Neural progenitor cell (in vitro differentiated cells): ENCODE results near the gene FCN3. TPM values are rescaled to one million over a fixed set of nuclear protein-coding genes. Genes with fewer than 3 reads are reported as not detected.

Source experiments
- DNase-seq: peaks from one replicate; pipeline ENCODE4 v3.0.0-alpha.2; 2016; ENCODE audit warnings: low spot score
- H2AFZ ChIP-seq: fragments of 200-600 bp; sonication (generic); replicated peaks from 2 replicates; pipeline ENCODE4 v1.6.1; 2016; ENCODE audit warnings: antibody characterized with exemption
- H3F3A ChIP-seq: fragments of 200-600 bp; sonication (generic); 2 replicates; pipeline ENCODE4 v1.6.1; 2016; ENCODE audit warnings: antibody characterized with exemption, low read depth
- H3K27ac ChIP-seq: fragments of 200-600 bp; sonication (generic); 2 replicates; pipeline ENCODE4 v1.5.1; 2016; ENCODE audit warnings: mild to moderate bottlenecking
- H3K27me3 ChIP-seq: fragments of 200-600 bp; sonication (generic); 2 replicates; pipeline ENCODE4 v1.6.1; 2016; ENCODE audit warnings: mild to moderate bottlenecking, moderate library complexity
- H3K36me3 ChIP-seq: fragments of 200-600 bp; sonication (generic); 2 replicates; pipeline ENCODE4 v1.5.1; 2016
- H3K4me1 ChIP-seq: fragments of 200-600 bp; sonication (generic); 2 replicates; pipeline ENCODE4 v1.6.1; 2016; ENCODE audit warnings: mixed run types
- H3K4me2 ChIP-seq: fragments of 200-600 bp; sonication (generic); 2 replicates; pipeline ENCODE4 v1.6.1; 2016
- H3K4me3 ChIP-seq: fragments of 200-600 bp; sonication (generic); 2 replicates; pipeline ENCODE4 v1.5.1; 2016
- H3K79me2 ChIP-seq: fragments of 200-600 bp; sonication (generic); 2 replicates; pipeline ENCODE4 v1.6.1; 2016; ENCODE audit warnings: low read depth
- H3K9ac ChIP-seq: fragments of 200-600 bp; sonication (generic); 2 replicates; pipeline ENCODE4 v1.6.1; 2016
- H3K9me3 ChIP-seq: fragments of 200-600 bp; sonication (generic); 2 replicates; pipeline ENCODE4 v1.5.1; 2016; ENCODE audit warnings: low read depth
- H4K20me1 ChIP-seq: fragments of 200-600 bp; sonication (generic); 2 replicates; pipeline ENCODE4 v1.6.1; 2016; ENCODE audit warnings: low read depth
- H3K27ac Mint-ChIP-seq: 3 replicates; pipeline ENCODE4 v1.8.0; 2021; ENCODE audit warnings: mixed read lengths
- H3K27me3 Mint-ChIP-seq: 2 replicates; pipeline ENCODE4 v1.8.0; 2022; ENCODE audit warnings: low read depth, mild to moderate bottlenecking, inconsistent platforms, moderate library complexity, mixed read lengths; ENCODE audit not compliant: insufficient read depth
- H3K36me3 Mint-ChIP-seq: 3 replicates; pipeline ENCODE4 v1.8.0; 2021; ENCODE audit warnings: mixed read lengths
- H3K4me1 Mint-ChIP-seq: 3 replicates; pipeline ENCODE4 v1.8.0; 2021; ENCODE audit warnings: mixed read lengths
- H3K4me3 Mint-ChIP-seq: 3 replicates; pipeline ENCODE4 v1.8.0; 2021; ENCODE audit warnings: mild to moderate bottlenecking, moderate library complexity, mixed read lengths
- H3K9me3 Mint-ChIP-seq: 3 replicates; pipeline ENCODE4 v1.8.0; 2020; ENCODE audit warnings: mixed read lengths
- CTCF ChIP-seq: fragments of 200-600 bp; sonication (generic); IDR thresholded peaks from 2 replicates; pipeline ENCODE4 v1.5.1; 2017; ENCODE audit warnings: antibody characterized with exemption, mild to moderate bottlenecking
- EZH2 ChIP-seq: fragments of 200-600 bp; sonication (generic); IDR thresholded peaks from 2 replicates; pipeline ENCODE4 v1.6.1; 2017; ENCODE audit warnings: antibody characterized with exemption, mild to moderate bottlenecking, moderate library complexity
- EZH2phosphoT487 ChIP-seq: fragments of 200-600 bp; sonication (generic); IDR thresholded peaks from 2 replicates; pipeline ENCODE4 v1.6.1; 2017; ENCODE audit warnings: antibody characterized with exemption
- small RNA-seq: library from RNA; depleted of rRNA; stranded (forward); fragments of <200 nt; gene quantifications from one replicate; pipeline ENCODE3, GENCODE V24; 2015
- total RNA-seq: library from RNA; depleted of rRNA; stranded (reverse); fragments of >200 nt; gene quantifications from 2 replicates; pipeline ENCODE4 v1.2.3, GENCODE V29; 2015; ENCODE audit warnings: low replicate concordance

The FCN3 gene
- total RNA-seq, 1 donor from 2014 or later, result not detected

- no peaks in the 10 kb centered on the region for H3K9me3 Mint-ChIP-seq
- H3K4me3 ChIP-seq, result no peak overlapping the region
- H3K27me3 ChIP-seq, result no peaks in the 10 kb centered on the region
- no peaks in the 10 kb centered on the region for H3K9me3 ChIP-seq
- H3K4me1 Mint-ChIP-seq, result peaks cover 25% of the 10 kb centered on the region
- no peak overlapping the region for H3K9ac ChIP-seq
- H3K27me3 Mint-ChIP-seq, result peaks cover 4% of the 10 kb centered on the region
- no peak for TF ChIP-seq EZH2phosphoT487
- TF ChIP-seq EZH2, result no peak
- no peak for TF ChIP-seq CTCF
- H3K4me1 ChIP-seq, result peaks cover 6% of the 10 kb centered on the region
- H2AFZ ChIP-seq, result no peak overlapping the region
- H3K27ac Mint-ChIP-seq, result no peak overlapping the region
- H3K4me2 ChIP-seq, result no peak overlapping the region
- H3K27ac ChIP-seq, result no peak overlapping the region
- DNase-seq, result no peak
- no peak overlapping the region for H3K4me3 Mint-ChIP-seq
- no peaks in the 10 kb centered on the region for H3K36me3 ChIP-seq
- peaks cover 78% of the 10 kb centered on the region for H3K79me2 ChIP-seq
- H4K20me1 ChIP-seq, result peaks cover 6% of the 10 kb centered on the region
- peaks cover 7% of the 10 kb centered on the region for H3F3A ChIP-seq
- H3K36me3 Mint-ChIP-seq, result peaks cover 12% of the 10 kb centered on the region
These were observed 49.3 kb downstream of the FCN3 start for GRCh38 chr1:27325286-27325685.

- Mint-ChIP-seq H3K4me3 (peak overlapping the region; percentile 97), H3K36me3 (peaks cover 9% of the 10 kb centered on the region), H3K27ac (peak overlapping the region; percentile 97), H3K4me1 (peaks cover 26% of the 10 kb centered on the region), H3K27me3 (peaks cover 4% of the 10 kb centered on the region), H3K9me3 (no peaks in the 10 kb centered on the region)
- no peaks in the 10 kb centered on the region for H3K9me3 ChIP-seq
- peaks cover 56% of the 10 kb centered on the region for H3K79me2 ChIP-seq
- peaks cover 7% of the 10 kb centered on the region for H3F3A ChIP-seq
- no peaks in the 10 kb centered on the region for H4K20me1 ChIP-seq
- DNase-seq, result no peak
- no peaks in the 10 kb centered on the region for H3K27me3 ChIP-seq
- H2AFZ ChIP-seq, result peak overlapping the region; percentile 71
- peak overlapping the region; percentile 95 for H3K4me2 ChIP-seq
- no peak for TF ChIP-seq EZH2
- no peak for TF ChIP-seq EZH2phosphoT487
- no peak for TF ChIP-seq CTCF
- H3K4me1 ChIP-seq, result peaks cover 6% of the 10 kb centered on the region
- peak overlapping the region; percentile 15 for H3K27ac ChIP-seq
- H3K36me3 ChIP-seq, result no peaks in the 10 kb centered on the region
- peak overlapping the region; percentile 94 for H3K4me3 ChIP-seq
- H3K9ac ChIP-seq, result peak overlapping the region; percentile 93
These were observed 51.9 kb downstream of the FCN3 start for GRCh38 chr1:27322569-27323240.

- TF ChIP-seq EZH2phosphoT487 (no peak), CTCF (no peak), EZH2 (peak; percentile 36)
- Mint-ChIP-seq H3K36me3 (peaks cover 8% of the 10 kb centered on the region), H3K4me3 (peak within 1 kb of the TSS; percentile 97)
These were observed 52.6 kb downstream of the FCN3 start, which contains the start of gene TMEM222 for GRCh38 chr1:27321813-27322568. TMEM222 (plus strand) TSS chr1:27322163; CDS start chr1:27322198, 35 bp downstream.

More at GRCh38 chr1:27321813-27322568, 52.6 kb downstream of the FCN3 start, which contains the start of gene TMEM222:
- peaks cover 48% of the 10 kb centered on the region for H3K79me2 ChIP-seq
- Mint-ChIP-seq H3K9me3 (no peaks in the 10 kb centered on the region), H3K27ac (peak within 1 kb of the TSS; percentile 97), H3K4me1 (peaks cover 27% of the 10 kb centered on the region), H3K27me3 (peaks cover 4% of the 10 kb centered on the region)
- no peaks in the 10 kb centered on the region for H3K36me3 ChIP-seq
- no peaks in the 10 kb centered on the region for H3K9me3 ChIP-seq
- no peaks in the 10 kb centered on the region for H4K20me1 ChIP-seq
- peak within 1 kb of the TSS; percentile 94 for H2AFZ ChIP-seq
- H3K27me3 ChIP-seq, result no peaks in the 10 kb centered on the region
- peak within 1 kb of the TSS; percentile 93 for H3K9ac ChIP-seq
- DNase-seq, result peak; percentile 98
- peak within 1 kb of the TSS; percentile 15 for H3K27ac ChIP-seq
- peaks cover 6% of the 10 kb centered on the region for H3K4me1 ChIP-seq
- H3K4me2 ChIP-seq, result peak within 1 kb of the TSS; percentile 95
- peaks cover 7% of the 10 kb centered on the region for H3F3A ChIP-seq
- H3K4me3 ChIP-seq, result peak within 1 kb of the TSS; percentile 94

Small RNA genes within 50 kb of the gene (small RNA-seq; reads per million reads assigned to genes)
- gene RNU6-48P, result not detected

Other genes with a start within 250 kb of the FCN3 start
- gene SLC9A1, start 219.7 kb downstream of the FCN3 start, total RNA-seq, result 1.8 and 5.7 TPM in 2 replicates
- 17.8 and 34.6 TPM in 2 replicates for gene WDTC1, start 140.2 kb downstream of the FCN3 start, total RNA-seq
- gene TMEM222, start 52.7 kb downstream of the FCN3 start, total RNA-seq, result 7.4 and 28.7 TPM in 2 replicates
- 5.7 and 7.9 TPM in 2 replicates for gene SYTL1, start 32.8 kb downstream of the FCN3 start, total RNA-seq
- 1.9 and 11.7 TPM in 2 replicates for gene MAP3K6, start 7.9 kb downstream of the FCN3 start, total RNA-seq
- 1.5 and 1.6 TPM in 2 replicates for gene CD164L2, start 8.5 kb upstream of the FCN3 start, total RNA-seq
- gene GPR3, start 17.8 kb upstream of the FCN3 start, total RNA-seq, result 3.0 and 3.1 TPM in 2 replicates
- gene WASF2, start 115.3 kb upstream of the FCN3 start, total RNA-seq, result 31.4 and 35.0 TPM in 2 replicates
- gene AHDC1, start 229.3 kb upstream of the FCN3 start, total RNA-seq, result 7.0 and 26.5 TPM in 2 replicates